ENCODE results near the gene ATP1A2. TPM values are rescaled to one million over a fixed set of nuclear protein-coding genes. Genes with fewer than 3 reads are reported as not detected.

Gene ATP1A2
- total RNA-seq, 1 donor from 2014 or later, result not detected

DNA sequence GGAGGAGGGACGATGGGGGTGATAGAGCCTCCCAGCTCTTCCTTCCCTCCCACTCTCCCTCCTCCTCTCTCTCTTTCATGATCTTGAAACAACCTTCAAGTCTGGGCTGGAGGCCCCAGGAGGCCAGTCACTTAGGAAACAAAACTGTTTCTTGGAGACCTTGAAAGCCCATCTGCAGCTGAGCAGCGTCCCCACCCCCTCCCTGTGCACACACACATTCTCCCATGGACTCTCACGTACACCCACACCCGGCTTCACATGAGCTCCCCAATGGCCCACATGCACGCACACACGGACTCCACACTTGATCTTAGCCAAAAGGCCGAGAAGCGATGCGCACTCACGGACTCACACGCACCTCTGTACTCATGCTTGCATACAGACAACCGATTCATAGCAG is 3.2 kb upstream of the ATP1A2 start:
- H3K27ac Mint-ChIP-seq, result no peak overlapping the region
- no peaks in the 10 kb centered on the region for H3K36me3 Mint-ChIP-seq (ENCODE audit: low read depth)
- H3K4me3 Mint-ChIP-seq (ENCODE audit: low read depth), result no peak overlapping the region
- intact Hi-C loops (cut with micrococcal nuclease), result no loop called here
- peaks cover 5% of the 10 kb centered on the region for H3K4me1 Mint-ChIP-seq (ENCODE audit: low read depth)
- peaks cover 4% of the 10 kb centered on the region for H3K27me3 Mint-ChIP-seq (ENCODE audit: low read depth)
- DNase-seq (ENCODE audit: low spot score), result no peak
- no peaks in the 10 kb centered on the region for H3K9me3 Mint-ChIP-seq

DNA sequence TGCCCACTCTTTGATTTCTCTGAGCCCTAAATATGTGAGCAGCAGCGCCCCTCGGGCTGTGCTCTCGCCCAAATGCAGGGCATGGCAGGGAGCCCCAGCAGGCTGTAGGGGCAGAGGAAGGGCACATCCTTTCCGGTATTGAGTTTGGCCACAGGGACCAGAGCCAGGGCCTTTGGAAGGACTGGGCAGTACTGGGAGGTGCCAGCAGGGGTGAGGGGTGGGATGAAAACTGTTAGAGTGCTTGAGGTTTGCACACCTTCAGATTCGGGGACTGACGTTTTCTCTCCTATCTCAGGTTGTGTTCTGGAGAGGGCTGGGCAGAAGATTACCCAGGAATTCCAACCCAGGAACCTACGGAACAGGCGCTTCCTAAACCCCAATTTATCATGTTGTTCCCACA is 2.2 kb upstream of the ATP1A2 start:
- Mint-ChIP-seq H3K27me3 (ENCODE audit: low read depth) (peaks cover 7% of the 10 kb centered on the region), H3K27ac (no peak overlapping the region), H3K9me3 (no peaks in the 10 kb centered on the region), H3K36me3 (ENCODE audit: low read depth) (no peaks in the 10 kb centered on the region), H3K4me1 (ENCODE audit: low read depth) (peaks cover 5% of the 10 kb centered on the region), H3K4me3 (ENCODE audit: low read depth) (no peak overlapping the region)
- intact Hi-C loops (cut with micrococcal nuclease), result no loop called here
- DNase-seq (ENCODE audit: low spot score), result no peak

DNA sequence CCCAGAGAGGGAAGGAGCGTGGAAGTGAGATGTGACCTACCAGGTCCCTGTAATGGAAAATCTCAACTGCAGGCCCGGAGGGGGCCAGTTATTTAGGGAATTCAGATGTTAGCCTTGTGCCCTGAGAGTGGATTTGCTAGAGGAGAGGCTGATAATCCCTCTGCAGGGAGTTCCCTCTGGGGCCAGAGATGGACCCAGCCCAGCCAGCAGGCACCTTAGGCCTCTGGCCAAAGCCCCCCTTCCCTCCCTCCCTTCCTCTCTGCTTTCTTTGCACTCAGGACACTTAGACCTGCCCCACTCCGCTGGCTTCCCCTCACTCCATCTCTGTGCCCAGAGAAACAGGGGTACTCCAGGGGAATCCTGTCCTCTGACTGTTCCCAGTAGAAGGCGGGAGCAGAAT is 1.5 kb upstream of the ATP1A2 start:
- Mint-ChIP-seq H3K4me3 (ENCODE audit: low read depth) (no peak overlapping the region), H3K27ac (no peak overlapping the region), H3K36me3 (ENCODE audit: low read depth) (no peaks in the 10 kb centered on the region), H3K27me3 (ENCODE audit: low read depth) (peaks cover 11% of the 10 kb centered on the region), H3K9me3 (no peaks in the 10 kb centered on the region), H3K4me1 (ENCODE audit: low read depth) (no peaks in the 10 kb centered on the region)
- DNase-seq (ENCODE audit: low spot score), result no peak
- intact Hi-C loops (cut with micrococcal nuclease), result no loop called here

DNA sequence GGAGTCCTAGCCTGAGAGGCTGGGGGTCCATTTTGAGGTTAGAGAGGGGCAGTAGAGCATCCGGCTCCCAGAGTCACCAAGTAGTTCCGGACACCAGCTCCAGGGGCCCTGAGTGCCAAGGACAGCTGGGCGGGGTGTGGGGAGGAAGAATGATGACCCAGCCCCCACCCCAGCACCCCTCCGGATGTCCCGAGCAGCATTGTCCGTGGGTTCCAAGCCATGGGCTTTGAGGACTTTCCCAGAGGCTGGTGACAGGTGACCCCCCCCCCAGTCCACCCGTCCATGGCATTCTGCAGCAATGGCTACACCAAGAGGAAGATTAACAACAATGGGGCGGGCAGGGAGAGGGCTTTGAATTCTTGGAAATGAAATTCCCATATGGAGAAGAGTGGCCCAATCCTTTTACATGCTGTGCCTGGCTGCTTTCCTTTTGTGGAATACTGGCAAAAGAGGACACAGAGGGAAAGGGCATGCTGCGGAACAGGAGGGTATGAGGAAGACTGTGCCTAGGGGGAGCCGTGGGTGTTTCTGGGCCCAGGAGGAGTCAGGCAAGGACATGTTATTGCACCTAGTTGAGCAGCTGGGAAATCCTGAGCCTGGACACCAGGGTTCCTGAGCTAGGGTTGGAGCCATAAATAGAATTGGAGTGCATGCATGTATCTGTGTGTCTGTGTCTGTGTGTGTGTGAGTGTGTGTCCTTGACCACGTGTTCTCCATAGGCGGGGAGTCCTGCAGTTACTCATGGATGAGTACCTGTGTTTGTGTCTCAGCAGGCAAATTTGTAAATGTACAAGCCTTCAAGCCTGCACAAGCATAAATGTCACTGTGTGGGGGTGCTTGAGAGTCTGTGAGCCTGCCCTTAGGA is 956 bp downstream of the ATP1A2 start:
- Mint-ChIP-seq H3K27ac (no peak overlapping the region), H3K4me3 (ENCODE audit: low read depth) (no peak overlapping the region), H3K36me3 (ENCODE audit: low read depth) (no peaks in the 10 kb centered on the region), H3K27me3 (ENCODE audit: low read depth) (peaks cover 11% of the 10 kb centered on the region), H3K4me1 (ENCODE audit: low read depth) (no peaks in the 10 kb centered on the region), H3K9me3 (no peaks in the 10 kb centered on the region)
- no peak for DNase-seq (ENCODE audit: low spot score)
- intact Hi-C loops (cut with micrococcal nuclease), result no loop called here

DNA sequence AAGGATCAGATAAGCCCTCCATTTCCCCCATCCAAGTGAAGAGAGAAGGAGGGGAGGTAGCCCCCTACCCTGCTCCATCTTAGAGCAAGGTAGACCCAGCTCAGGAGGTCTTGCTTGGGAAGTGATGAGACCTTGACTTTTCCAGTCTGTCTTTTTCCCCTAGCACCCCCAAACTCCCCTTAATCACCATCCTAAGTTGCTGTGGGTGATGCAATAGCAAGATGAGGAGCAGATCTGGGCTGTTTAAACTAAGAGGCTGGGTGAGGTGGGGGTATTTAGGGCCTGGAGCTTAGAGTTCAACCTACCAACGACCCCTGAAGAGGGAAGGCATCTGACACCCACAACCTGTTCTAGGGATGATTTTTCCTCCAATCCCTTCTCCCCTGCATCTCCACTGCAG is 1.7 kb downstream of the ATP1A2 start:
- H3K4me1 Mint-ChIP-seq (ENCODE audit: low read depth), result no peaks in the 10 kb centered on the region
- intact Hi-C loops (cut with micrococcal nuclease), result no loop called here
- no peak overlapping the region for H3K27ac Mint-ChIP-seq
- no peaks in the 10 kb centered on the region for H3K36me3 Mint-ChIP-seq (ENCODE audit: low read depth)
- no peaks in the 10 kb centered on the region for H3K9me3 Mint-ChIP-seq
- no peak overlapping the region for H3K4me3 Mint-ChIP-seq (ENCODE audit: low read depth)
- no peak for DNase-seq (ENCODE audit: low spot score)
- H3K27me3 Mint-ChIP-seq (ENCODE audit: low read depth), result peaks cover 11% of the 10 kb centered on the region

DNA sequence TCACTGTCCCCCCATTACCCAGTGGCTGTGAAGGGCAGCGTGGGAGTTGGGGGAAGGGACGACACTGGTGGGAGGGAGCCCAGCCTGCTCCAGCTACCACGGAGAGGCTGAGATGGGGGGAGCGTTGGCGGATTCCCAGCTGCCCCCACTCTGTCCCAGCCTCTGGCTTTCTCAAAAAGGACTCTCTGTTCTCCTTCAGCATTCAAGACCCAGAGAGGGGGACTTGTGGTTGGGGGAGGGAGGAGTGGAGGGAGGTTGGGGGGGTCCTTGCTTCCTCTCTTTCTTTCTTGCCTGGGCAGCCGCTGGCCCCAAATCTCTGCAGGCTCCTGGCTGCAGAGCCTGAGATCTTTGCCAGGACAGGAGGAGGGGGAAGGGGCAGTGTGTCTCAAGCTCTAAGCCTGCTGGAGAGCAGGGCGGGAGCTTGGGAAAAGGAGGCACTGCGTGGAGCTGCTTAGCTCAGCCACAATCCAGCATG is 2.2 kb downstream of the ATP1A2 start:
- no peaks in the 10 kb centered on the region for H3K4me1 Mint-ChIP-seq (ENCODE audit: low read depth)
- H3K36me3 Mint-ChIP-seq (ENCODE audit: low read depth), result no peaks in the 10 kb centered on the region

DNA sequence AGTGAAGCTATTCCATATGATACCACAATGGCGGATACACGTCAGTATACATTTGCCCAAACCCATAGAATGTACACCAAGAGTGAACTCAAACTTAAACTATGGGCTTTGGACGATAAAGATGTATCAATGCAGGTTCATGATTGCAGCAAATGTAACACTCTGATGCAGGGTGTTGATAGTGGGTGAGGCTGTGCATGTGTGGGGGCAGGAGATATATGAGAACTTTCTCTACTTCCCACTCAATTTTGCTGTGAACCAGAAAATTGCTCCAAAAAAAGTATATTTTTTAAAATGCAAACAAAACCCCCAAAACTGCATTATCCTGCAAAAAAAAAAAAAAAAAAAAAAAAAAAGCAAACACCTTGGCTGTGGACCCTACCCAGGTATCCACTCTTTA is 3.4 kb downstream of the ATP1A2 start:
- peaks cover 11% of the 10 kb centered on the region for H3K27me3 Mint-ChIP-seq (ENCODE audit: low read depth)
- no peaks in the 10 kb centered on the region for H3K36me3 Mint-ChIP-seq (ENCODE audit: low read depth)
- intact Hi-C loops (cut with micrococcal nuclease), result no loop called here
- no peak overlapping the region for H3K4me3 Mint-ChIP-seq (ENCODE audit: low read depth)
- no peak for DNase-seq (ENCODE audit: low spot score)
- H3K9me3 Mint-ChIP-seq, result no peaks in the 10 kb centered on the region
- H3K4me1 Mint-ChIP-seq (ENCODE audit: low read depth), result no peaks in the 10 kb centered on the region
- H3K27ac Mint-ChIP-seq, result no peak overlapping the region

More for the DNA sequence above, 2.2 kb downstream of the ATP1A2 start:
- Mint-ChIP-seq H3K27me3 (ENCODE audit: low read depth) (peaks cover 11% of the 10 kb centered on the region), H3K4me3 (ENCODE audit: low read depth) (no peak overlapping the region), H3K9me3 (no peaks in the 10 kb centered on the region), H3K27ac (no peak overlapping the region)
- no peak for DNase-seq (ENCODE audit: low spot score)
- intact Hi-C loops (cut with micrococcal nuclease), result no loop called here

DNA sequence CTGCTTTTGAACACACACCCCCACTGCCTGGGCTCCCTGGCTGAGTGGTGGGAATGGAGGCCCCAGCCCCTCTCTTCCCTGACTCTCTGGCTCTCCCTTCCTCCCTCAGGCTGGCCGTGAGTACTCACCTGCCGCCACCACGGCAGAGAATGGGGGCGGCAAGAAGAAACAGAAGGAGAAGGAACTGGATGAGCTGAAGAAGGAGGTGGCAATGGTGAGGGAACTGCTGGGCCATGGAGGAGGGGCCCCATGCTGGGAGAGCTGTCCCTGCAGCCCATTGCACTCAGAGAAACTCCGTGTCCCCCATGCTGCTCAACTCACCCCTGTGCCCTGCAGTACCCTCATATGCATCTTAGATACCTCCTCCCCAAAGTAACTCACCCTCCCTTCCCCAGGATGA is 5.2 kb downstream of the ATP1A2 start:
- Mint-ChIP-seq H3K27me3 (ENCODE audit: low read depth) (peaks cover 8% of the 10 kb centered on the region), H3K4me3 (ENCODE audit: low read depth) (no peak overlapping the region)

DNA sequence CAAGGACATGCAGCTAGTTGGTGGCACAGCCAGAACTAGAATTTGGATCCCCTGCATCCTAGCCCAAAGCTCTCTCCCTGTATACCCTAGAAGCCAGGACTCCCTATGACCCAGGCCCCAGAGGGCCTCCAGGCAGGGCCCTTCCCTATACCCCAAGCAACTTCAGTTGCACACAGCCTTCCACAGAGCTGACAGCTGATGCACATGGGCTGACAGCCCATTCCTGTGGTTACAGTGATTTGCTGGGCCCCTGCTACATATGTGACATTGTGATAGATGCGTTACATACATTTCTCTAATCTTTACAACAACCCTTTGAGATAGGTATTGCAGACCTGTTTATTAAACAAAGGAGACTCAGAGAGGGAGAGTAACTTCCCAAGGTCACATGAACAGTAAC is 5.8 kb downstream of the ATP1A2 start:
- Mint-ChIP-seq H3K36me3 (ENCODE audit: low read depth) (no peaks in the 10 kb centered on the region), H3K27me3 (ENCODE audit: low read depth) (peaks cover 8% of the 10 kb centered on the region), H3K4me3 (ENCODE audit: low read depth) (no peak overlapping the region), H3K4me1 (ENCODE audit: low read depth) (no peaks in the 10 kb centered on the region), H3K9me3 (no peaks in the 10 kb centered on the region), H3K27ac (no peak overlapping the region)
- no peak for DNase-seq (ENCODE audit: low spot score)
- intact Hi-C loops (cut with micrococcal nuclease), result no loop called here

More for the DNA sequence above, 5.2 kb downstream of the ATP1A2 start:
- intact Hi-C loops (cut with micrococcal nuclease), result no loop called here
- DNase-seq (ENCODE audit: low spot score), result no peak
- Mint-ChIP-seq H3K27ac (no peak overlapping the region), H3K36me3 (ENCODE audit: low read depth) (no peaks in the 10 kb centered on the region), H3K9me3 (no peaks in the 10 kb centered on the region), H3K4me1 (ENCODE audit: low read depth) (no peaks in the 10 kb centered on the region)

DNA sequence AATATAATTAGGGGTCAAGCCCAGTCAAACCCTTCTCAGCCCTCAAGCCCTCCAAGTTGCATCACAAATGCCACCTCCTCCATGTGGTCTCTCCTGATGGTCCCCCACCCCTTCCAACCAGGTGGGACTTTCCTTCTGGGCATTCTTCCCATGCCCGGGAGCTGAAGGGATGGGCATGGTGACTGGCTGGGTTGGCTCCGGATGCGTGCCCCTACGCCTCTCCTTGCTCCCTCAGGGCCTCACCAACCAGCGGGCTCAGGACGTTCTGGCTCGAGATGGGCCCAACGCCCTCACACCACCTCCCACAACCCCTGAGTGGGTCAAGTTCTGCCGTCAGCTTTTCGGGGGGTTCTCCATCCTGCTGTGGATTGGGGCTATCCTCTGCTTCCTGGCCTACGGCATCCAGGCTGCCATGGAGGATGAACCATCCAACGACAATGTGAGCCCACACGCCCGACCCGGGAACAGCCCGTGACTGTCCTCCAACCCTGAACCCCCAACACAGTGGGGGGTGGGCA is 7.5 kb downstream of the ATP1A2 start:
- peaks cover 8% of the 10 kb centered on the region for H3K27me3 Mint-ChIP-seq (ENCODE audit: low read depth)
- no peaks in the 10 kb centered on the region for H3K36me3 Mint-ChIP-seq (ENCODE audit: low read depth)
- H3K27ac Mint-ChIP-seq, result no peak overlapping the region
- DNase-seq (ENCODE audit: low spot score), result no peak
- no peaks in the 10 kb centered on the region for H3K4me1 Mint-ChIP-seq (ENCODE audit: low read depth)
- no peaks in the 10 kb centered on the region for H3K9me3 Mint-ChIP-seq
- H3K4me3 Mint-ChIP-seq (ENCODE audit: low read depth), result no peak overlapping the region
- intact Hi-C loops (cut with micrococcal nuclease), result no loop called here

DNA sequence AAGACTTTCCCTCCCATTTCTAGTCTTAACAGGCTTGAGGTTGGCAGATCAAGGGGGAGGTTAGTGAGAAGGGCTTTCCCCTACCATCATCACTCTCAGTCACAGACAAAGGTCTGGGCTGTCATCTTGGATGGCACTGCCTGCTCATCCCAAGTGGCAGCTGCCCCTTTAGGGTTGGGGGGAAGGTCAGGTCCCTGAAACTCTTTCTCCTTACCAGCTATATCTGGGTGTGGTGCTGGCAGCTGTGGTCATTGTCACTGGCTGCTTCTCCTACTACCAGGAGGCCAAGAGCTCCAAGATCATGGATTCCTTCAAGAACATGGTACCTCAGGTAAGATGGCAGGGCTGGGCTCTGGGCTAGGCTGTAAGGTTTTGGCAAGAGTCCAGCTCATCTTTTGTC is 8.2 kb downstream of the ATP1A2 start:
- Mint-ChIP-seq H3K9me3 (no peaks in the 10 kb centered on the region), H3K27ac (no peak overlapping the region), H3K4me1 (ENCODE audit: low read depth) (no peaks in the 10 kb centered on the region)

DNA sequence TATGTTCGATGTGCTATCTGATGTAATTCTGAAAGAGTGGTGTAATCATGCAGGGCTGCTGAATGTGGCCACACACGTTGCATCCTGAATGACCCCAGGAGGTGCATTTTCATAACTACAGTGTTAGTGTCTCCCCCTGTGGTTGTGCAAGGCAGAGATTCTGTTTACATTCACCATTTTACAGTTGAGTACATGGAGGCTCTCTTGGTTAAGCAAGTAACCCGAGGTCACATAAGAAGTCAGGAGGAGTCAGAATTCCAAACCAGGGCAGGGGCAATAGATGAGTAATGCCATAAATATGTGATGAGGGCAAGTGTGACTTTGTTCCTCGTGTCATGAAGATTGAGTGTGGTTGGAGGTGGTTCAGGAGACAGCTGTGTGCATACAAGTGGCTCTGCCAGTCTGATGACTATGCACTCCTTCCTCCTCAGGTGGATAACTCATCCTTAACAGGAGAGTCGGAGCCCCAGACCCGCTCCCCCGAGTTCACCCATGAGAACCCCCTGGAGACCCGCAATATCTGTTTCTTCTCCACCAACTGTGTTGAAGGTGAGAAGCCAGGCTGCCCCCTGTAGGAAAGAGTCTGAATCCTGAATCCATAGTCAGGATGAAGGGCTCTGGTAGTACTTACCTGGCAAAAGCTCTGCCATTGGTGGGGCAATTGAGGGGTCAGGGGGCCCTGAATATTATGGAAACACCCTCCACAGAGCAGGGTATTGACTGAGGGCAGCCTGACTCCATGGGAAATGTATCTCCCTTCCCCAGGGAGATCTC is 9.3 kb downstream of the ATP1A2 start:
- H3K36me3 Mint-ChIP-seq (ENCODE audit: low read depth), result no peaks in the 10 kb centered on the region
- H3K4me1 Mint-ChIP-seq (ENCODE audit: low read depth), result no peaks in the 10 kb centered on the region
- no peak overlapping the region for H3K4me3 Mint-ChIP-seq (ENCODE audit: low read depth)
- H3K27me3 Mint-ChIP-seq (ENCODE audit: low read depth), result no peaks in the 10 kb centered on the region
- H3K9me3 Mint-ChIP-seq, result no peaks in the 10 kb centered on the region
- no peak for DNase-seq (ENCODE audit: low spot score)
- intact Hi-C loops (cut with micrococcal nuclease), result no loop called here
- H3K27ac Mint-ChIP-seq, result no peak overlapping the region

More for the DNA sequence above, 8.2 kb downstream of the ATP1A2 start:
- intact Hi-C loops (cut with micrococcal nuclease), result no loop called here
- H3K4me3 Mint-ChIP-seq (ENCODE audit: low read depth), result no peak overlapping the region
- H3K36me3 Mint-ChIP-seq (ENCODE audit: low read depth), result no peaks in the 10 kb centered on the region
- DNase-seq (ENCODE audit: low spot score), result no peak
- peaks cover 2% of the 10 kb centered on the region for H3K27me3 Mint-ChIP-seq (ENCODE audit: low read depth)

DNA sequence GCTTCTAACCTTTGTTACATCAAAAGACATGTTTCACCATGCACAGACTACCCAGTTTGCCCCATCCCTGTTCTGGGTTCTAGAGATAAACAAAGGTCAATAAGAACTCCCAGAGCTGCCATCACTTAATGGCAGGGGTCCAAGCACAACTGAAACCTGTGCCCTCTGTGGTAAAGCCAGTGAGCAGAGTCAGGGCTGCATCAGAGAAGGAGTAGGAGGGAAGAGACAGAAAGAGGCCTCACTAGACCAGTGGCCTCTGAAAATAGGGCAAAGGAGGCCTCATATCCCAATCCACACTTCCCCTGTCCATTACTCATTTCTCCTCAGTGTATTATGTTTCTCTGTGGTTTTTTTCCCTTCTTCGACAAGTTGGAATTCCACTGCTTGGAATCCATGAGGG is 10.2 kb downstream of the ATP1A2 start:
- no peak for DNase-seq (ENCODE audit: low spot score)
- no peaks in the 10 kb centered on the region for H3K9me3 Mint-ChIP-seq
- intact Hi-C loops (cut with micrococcal nuclease), result no loop called here
- H3K4me3 Mint-ChIP-seq (ENCODE audit: low read depth), result no peak overlapping the region
- H3K4me1 Mint-ChIP-seq (ENCODE audit: low read depth), result no peaks in the 10 kb centered on the region
- H3K27ac Mint-ChIP-seq, result no peak overlapping the region
- no peaks in the 10 kb centered on the region for H3K36me3 Mint-ChIP-seq (ENCODE audit: low read depth)
- peaks cover 1% of the 10 kb centered on the region for H3K27me3 Mint-ChIP-seq (ENCODE audit: low read depth)
